Activated CD8-positive, alpha-beta T cell treated with anti-CD3 and anti-CD28 coated beads for 36 hours (primary cell): ENCODE results near the gene ATP4A. TPM values are rescaled to one million over a fixed set of nuclear protein-coding genes. Genes with fewer than 3 reads are reported as not detected.
A peak's percentile ranks its signal among the peaks of the same experiment; 100 is the strongest.

ENCODE experiments used
- ATAC-seq: fragments of 200-7000 bp; cut with Tn5 transposase; one replicate; pipeline ENCODE4 v1.10.0; 2021; ENCODE audit warnings: mild to moderate bottlenecking, moderate library complexity
- CTCF ChIA-PET: fragments of 350-600 bp; sonication (Branson Sonifier 250); formaldehyde crosslinking; loops from one replicate; lab custom pipeline; 2021; ENCODE audit warnings: antibody characterized with exemption; lab: Charles Lee
- POLR2A ChIA-PET: fragments of 350-600 bp; sonication (Branson Sonifier 250); formaldehyde crosslinking; loops from one replicate; lab custom pipeline; 2021; ENCODE audit warnings: antibody characterized with exemption; lab: Charles Lee
- DNase-seq: peaks from one replicate; pipeline ENCODE4 v3.0.0-alpha.2; 2020
- H3K27ac Mint-ChIP-seq: one replicate; pipeline ENCODE4 v1.8.0; 2021; ENCODE audit warnings: mild to moderate bottlenecking, mixed read lengths
- H3K27me3 Mint-ChIP-seq: one replicate; pipeline ENCODE4 v1.8.0; 2021; ENCODE audit warnings: mixed read lengths
- H3K36me3 Mint-ChIP-seq: one replicate; pipeline ENCODE4 v1.8.0; 2021; ENCODE audit warnings: low read depth, mixed read lengths
- H3K4me1 Mint-ChIP-seq: one replicate; pipeline ENCODE4 v1.8.0; 2021; ENCODE audit warnings: low read depth, mixed read lengths
- H3K4me3 Mint-ChIP-seq: one replicate; pipeline ENCODE4 v1.8.0; 2021; ENCODE audit warnings: mild to moderate bottlenecking, moderate library complexity, mixed read lengths
- H3K9me3 Mint-ChIP-seq: one replicate; pipeline ENCODE4 v1.8.0; 2021; ENCODE audit warnings: mixed read lengths
- CTCF ChIP-seq: fragments of 200-600 bp; IDR thresholded peaks from one replicate; pipeline ENCODE4 v1.8.0; 2022; ENCODE audit warnings: antibody characterized with exemption, mild to moderate bottlenecking
- intact Hi-C: fragments of 100-400 bp; cut with micrococcal nuclease; formaldehyde crosslinking; loops from one replicate; pipeline ENCODE4 v1.10.0; 2022
- total RNA-seq, 2 experiments: library from RNA; stranded (reverse); gene quantifications; one replicate each; pipeline ENCODE4 v1.2.3, GENCODE V29; 2021

The ATP4A gene
- total RNA-seq, 2 experiments from 2014 or later, result not detected

DNA sequence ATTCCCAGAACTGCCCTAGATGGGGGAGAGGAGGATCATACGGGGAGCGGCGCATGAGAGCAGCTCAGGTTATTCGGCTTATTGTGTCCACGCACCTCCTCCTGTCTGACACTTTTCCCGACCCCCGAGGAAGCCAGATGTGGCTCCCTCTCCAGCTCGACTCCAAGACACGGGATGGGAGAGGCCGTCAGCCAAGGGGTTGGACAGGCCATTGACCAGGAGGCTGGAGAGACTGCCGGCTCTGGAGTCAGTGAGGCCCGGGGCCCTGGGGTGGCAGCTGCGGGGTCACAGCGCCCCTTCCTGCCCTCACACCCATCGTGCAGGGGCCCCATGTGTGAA lies 52.9 kb downstream of the ATP4A start:
- ChIA-PET POLR2A (interaction anchor here (0.7 to 1.2 kb wide), 2 partner anchors 11 to 23 kb away, joined by 3 read pairs; no protein-coding TSS in a partner anchor), CTCF (interaction anchor here (0.8 to 3.8 kb wide), 41 partner anchors 8 to 316 kb away, joined by 3 to 45 read pairs (median 5); partner anchors contain the start of genes FFAR1 and FFAR3)
- no peak for ATAC-seq
- DNase-seq, result no peak
- peak; percentile 57 for TF ChIP-seq CTCF
- Mint-ChIP-seq H3K36me3 (no peaks in the 10 kb centered on the region), H3K27me3 (peaks cover 33% of the 10 kb centered on the region), H3K9me3 (no peaks in the 10 kb centered on the region), H3K27ac (no peak overlapping the region), H3K4me1 (peaks cover 14% of the 10 kb centered on the region), H3K4me3 (no peak overlapping the region)
- intact Hi-C loops, result loop anchor here (2.0 kb wide), 1 partner anchor 82 kb away; no protein-coding TSS in a partner anchor

DNA sequence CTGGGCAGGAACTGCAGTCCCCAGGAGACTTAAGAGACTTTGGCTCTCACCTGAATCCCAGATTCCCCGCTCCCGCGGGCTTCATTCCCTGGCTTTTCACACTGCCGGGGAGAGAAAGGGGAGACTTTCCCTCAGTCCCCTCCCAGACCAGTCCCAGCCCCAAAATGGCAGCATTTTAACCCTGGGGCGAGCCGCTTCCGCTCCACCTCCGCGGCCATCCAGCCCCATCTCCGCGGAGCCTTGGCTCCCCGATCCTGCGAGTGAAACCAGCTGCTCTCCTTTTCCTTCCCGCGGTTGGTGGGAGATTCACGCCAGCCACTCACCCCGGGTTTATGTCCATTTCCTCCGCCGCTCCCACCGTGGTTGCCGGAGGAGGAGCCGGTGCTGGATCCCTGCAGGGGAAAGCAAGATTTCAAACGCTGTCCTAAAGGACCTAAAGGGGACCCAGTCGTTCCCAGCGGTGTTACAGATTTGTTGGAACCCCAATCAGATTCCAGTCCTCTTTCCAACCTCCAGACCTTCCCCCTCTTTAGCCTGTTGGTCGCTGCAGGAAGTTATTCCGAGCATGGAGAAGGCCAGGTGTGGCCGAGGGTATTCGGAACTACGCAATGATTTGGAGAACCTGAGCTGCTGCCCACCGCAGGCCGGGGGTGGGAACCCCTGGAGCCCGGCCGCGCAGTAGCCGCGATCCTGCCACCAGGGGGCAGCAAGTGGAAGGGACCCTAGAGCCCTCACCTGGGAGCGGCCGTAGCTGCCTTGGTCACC lies 53.4 kb downstream of the ATP4A start:
- no peak overlapping the region for H3K27ac Mint-ChIP-seq
- TF ChIP-seq CTCF, result peak; percentile 97
- H3K4me3 Mint-ChIP-seq, result peak overlapping the region; percentile 45
- ChIA-PET POLR2A (interaction anchor here (0.7 to 1.2 kb wide), 3 partner anchors 11 to 24 kb away, joined by 3 read pairs; no protein-coding TSS in a partner anchor), CTCF (interaction anchor here (0.6 to 3.8 kb wide), 47 partner anchors 8 to 316 kb away, joined by 3 to 45 read pairs (median 4); partner anchors contain the start of genes FFAR1 and FFAR3)
- H3K9me3 Mint-ChIP-seq, result no peaks in the 10 kb centered on the region
- peaks cover 35% of the 10 kb centered on the region for H3K27me3 Mint-ChIP-seq
- H3K36me3 Mint-ChIP-seq, result no peaks in the 10 kb centered on the region
- intact Hi-C loops, result loop anchor here (2.0 kb wide), 1 partner anchor 83 kb away; no protein-coding TSS in a partner anchor
- H3K4me1 Mint-ChIP-seq, result peaks cover 14% of the 10 kb centered on the region
- ATAC-seq (peak; percentile 80), DNase-seq (peak; percentile 83)

DNA sequence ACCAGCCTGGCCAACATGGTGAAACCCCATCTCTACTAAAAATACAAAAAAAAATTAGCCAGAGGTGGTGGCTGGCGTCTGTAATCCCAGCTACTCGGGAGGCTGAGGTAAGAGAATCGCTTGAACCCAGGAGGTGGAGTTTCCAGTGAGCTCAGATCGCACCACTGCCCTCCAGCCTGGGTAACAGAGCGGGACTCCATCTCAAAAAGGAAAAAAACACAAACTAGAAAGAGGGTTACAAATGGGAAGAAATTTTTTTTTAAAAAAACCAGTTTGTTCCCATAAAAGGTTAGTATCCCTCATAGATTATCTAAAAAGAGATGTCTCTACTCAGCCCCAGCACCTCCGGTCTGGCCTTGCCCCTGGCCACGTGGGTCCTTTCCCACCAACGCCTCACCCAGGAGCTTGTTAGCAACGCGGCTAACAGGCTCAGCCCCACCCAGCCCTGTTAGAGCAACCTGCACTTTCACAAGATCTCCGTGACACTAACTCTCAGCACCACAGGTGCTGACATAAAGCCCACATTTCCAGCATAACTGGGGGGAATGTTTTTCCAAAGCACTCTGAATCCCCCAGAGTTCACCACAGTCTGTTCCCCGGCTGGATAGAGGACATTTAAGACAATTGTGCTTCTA lies 54.3 kb downstream of the ATP4A start:
- no peak for TF ChIP-seq CTCF
- CTCF ChIA-PET, result interaction anchor here (0.6 to 3.8 kb wide), 25 partner anchors 10 to 317 kb away, joined by 3 to 45 read pairs (median 4); partner anchors contain the start of genes FFAR1 and FFAR3
- Mint-ChIP-seq H3K4me1 (peaks cover 14% of the 10 kb centered on the region), H3K27me3 (peaks cover 32% of the 10 kb centered on the region), H3K27ac (no peak overlapping the region), H3K4me3 (peak overlapping the region; percentile 45), H3K9me3 (no peaks in the 10 kb centered on the region), H3K36me3 (no peaks in the 10 kb centered on the region)
- ATAC-seq, result peak; percentile 78
- POLR2A ChIA-PET, result interaction anchor here (0.6 to 1.2 kb wide), 3 partner anchors 17 to 166 kb away, joined by 3 read pairs; no protein-coding TSS in a partner anchor
- DNase-seq, result peak; percentile 68
- intact Hi-C loops, result no loop called here

GRCh38 chr19:35508129-35508528 lies 55.3 kb downstream of the ATP4A start:
- no peak for TF ChIP-seq CTCF
- peaks cover 14% of the 10 kb centered on the region for H3K4me1 Mint-ChIP-seq
- POLR2A ChIA-PET, result interaction anchor here (1.0 kb wide), 1 partner anchor 16 kb away, joined by 3 read pairs; no protein-coding TSS in a partner anchor
- H3K9me3 Mint-ChIP-seq, result no peaks in the 10 kb centered on the region
- intact Hi-C loops, result no loop called here
- no peak overlapping the region for H3K4me3 Mint-ChIP-seq
- no peak for DNase-seq
- CTCF ChIA-PET, result interaction anchor here (1.2 to 3.8 kb wide), 5 partner anchors 12 to 161 kb away, joined by 3 to 45 read pairs (median 14); partner anchors contain the start of genes FFAR1 and FFAR3
- ATAC-seq, result no peak
- H3K27ac Mint-ChIP-seq, result no peak overlapping the region
- no peaks in the 10 kb centered on the region for H3K36me3 Mint-ChIP-seq
- peaks cover 31% of the 10 kb centered on the region for H3K27me3 Mint-ChIP-seq
